Mammary epithelial cell (primary cell): Measurements from ENCODE around the gene KCNJ14.

Source experiments
- EZH2 ChIP-seq: IDR thresholded peaks from 2 replicates; pipeline ENCODE4 v1.6.1; 2012; ENCODE audit warnings: low read length, inconsistent platforms, borderline replicate concordance
- TF ChIP-seq, protein P1 (sequence below), 2 donors: IDR thresholded peaks in 1 of 2; conservative IDR thresholded peaks in 1 of 2; 2 replicates each; pipeline ENCODE4 v1.5.1; 2011 to 2012; ENCODE audit warnings: inconsistent platforms in 2 of 2, low read length in 2 of 2, mild to moderate bottlenecking in 2 of 2, control low read depth in 1 of 2, low read depth in 1 of 2; ENCODE audit not compliant: insufficient read depth in 1 of 2; ENCODE audit errors: extremely low read depth in 1 of 2

DNA sequence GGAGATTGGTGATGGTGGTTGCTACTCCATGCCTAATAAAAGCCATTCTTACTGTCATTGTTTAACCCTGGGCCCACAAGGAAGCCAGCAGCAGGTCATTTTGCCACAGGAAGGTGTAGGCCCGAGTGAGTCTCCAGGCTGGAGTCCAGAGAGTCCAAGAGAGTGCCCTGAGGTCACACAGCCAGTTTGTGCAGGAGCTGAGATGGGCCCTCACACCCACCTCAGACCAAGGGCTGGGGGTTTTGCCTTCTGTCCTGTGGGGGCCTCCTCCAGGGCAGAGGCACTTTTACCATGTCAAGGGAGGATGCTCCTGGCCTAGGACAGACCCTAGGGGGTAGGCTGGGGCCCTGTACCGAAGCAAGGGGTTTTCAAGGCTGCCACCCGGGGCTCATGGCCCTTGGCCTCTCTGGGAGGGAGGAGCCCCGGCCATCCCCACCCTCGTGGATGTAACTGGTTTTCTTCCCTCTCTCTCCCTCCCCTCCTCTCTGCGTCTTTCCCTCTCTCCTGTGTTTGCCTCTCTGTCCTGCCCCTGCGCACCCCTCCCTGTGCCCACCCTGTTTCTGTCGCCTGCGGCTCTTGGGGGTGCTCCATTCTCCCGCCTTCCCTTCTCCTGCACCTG lies 21.8 kb downstream of the KCNJ14 start:
- TF ChIP-seq, protein P1, sequence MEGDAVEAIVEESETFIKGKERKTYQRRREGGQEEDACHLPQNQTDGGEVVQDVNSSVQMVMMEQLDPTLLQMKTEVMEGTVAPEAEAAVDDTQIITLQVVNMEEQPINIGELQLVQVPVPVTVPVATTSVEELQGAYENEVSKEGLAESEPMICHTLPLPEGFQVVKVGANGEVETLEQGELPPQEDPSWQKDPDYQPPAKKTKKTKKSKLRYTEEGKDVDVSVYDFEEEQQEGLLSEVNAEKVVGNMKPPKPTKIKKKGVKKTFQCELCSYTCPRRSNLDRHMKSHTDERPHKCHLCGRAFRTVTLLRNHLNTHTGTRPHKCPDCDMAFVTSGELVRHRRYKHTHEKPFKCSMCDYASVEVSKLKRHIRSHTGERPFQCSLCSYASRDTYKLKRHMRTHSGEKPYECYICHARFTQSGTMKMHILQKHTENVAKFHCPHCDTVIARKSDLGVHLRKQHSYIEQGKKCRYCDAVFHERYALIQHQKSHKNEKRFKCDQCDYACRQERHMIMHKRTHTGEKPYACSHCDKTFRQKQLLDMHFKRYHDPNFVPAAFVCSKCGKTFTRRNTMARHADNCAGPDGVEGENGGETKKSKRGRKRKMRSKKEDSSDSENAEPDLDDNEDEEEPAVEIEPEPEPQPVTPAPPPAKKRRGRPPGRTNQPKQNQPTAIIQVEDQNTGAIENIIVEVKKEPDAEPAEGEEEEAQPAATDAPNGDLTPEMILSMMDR (conservative IDR thresholded peaks at IDR 0.05 in 1 of 2, IDR thresholded peaks at IDR 0.05 in 1 of 2; ENCODE audit: extremely low read depth in 1 of 2, insufficient read depth in 1 of 2, low read depth in 1 of 2, low read length in 2 of 2), result no peak
- no peak for TF ChIP-seq EZH2
